HL-60/S4 treated with phorbol 12-myristate 13-acetate at 8.2 ng/mL for 4 days and 3 days (cell line): ENCODE data around the gene C1QTNF9.
"Not testable (repeated sequence)": the region's sequence is repeated elsewhere in the genome, so short reads cannot be mapped to it uniquely, and the experiment has no call there.

Experiments
- in situ Hi-C: fragments of 300-500 bp; cut with MboI; formaldehyde crosslinking; loops from 2 replicates; pipeline ENCODE4 v1.15.0; 2022; ENCODE audit warnings: low sequenced_read_pairs

Gene C1QTNF9

DNA sequence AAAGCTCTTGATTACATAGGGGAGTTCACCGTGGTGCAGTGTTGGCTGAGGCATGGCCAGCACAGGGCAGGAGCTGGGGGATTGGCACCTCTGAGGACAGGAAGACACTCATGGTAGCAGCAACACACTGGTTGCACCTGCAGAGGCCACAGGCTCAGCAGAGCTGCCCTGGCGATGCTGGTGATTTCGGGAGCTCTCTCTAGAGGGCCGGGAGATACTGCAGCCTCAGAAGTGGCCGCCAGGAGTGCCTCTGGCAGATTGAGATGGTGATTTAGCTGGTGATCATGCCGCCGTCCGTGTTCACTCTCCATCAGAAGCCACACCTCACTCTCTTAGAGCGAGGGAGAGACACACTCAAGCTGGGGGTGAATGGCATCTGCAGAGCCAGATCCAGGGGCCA is 49.9 kb downstream of the C1QTNF9 start:
- in situ Hi-C loops, result not testable (repeated sequence)

DNA sequence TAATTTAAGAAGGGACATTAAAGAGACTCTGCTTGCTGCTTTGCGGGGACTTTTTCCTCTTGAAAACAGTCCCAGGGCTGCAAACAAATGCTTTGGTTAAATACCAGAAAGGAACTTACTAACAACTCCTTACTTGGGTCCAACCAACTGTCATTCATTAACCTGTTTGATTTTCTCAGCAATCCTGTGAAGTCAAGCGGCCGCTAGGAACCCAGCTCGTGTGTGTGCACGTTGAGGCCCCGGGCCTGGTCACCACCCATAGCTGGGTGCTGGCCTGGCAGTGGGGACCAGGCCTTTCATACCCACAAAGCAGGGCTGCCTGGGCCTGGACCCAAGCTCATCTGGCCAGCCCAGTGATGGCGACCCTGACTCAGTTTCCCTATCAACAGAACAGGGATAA is 50.7 kb downstream of the C1QTNF9 start:
- in situ Hi-C loops, result no loop called here

DNA sequence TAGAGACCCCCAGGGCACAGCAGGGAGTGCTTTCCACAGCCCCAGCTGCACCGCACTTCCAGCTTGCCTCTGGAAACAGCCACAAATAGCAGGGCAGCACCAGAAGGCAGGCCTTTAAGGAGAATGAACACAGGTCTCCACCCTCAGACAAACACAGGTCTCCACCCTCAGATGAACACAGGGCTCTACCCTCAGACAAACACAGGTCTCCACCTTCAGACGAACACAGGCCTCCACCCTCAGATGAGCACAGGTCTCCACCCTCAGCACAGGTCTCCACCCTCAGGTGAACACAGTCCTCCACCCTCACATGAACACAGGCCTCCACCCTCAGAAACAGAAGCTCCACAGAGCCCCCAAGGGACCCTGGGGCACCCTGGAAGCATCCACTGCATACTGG is 51.7 kb downstream of the C1QTNF9 start:
- in situ Hi-C loops, result no loop called here

DNA sequence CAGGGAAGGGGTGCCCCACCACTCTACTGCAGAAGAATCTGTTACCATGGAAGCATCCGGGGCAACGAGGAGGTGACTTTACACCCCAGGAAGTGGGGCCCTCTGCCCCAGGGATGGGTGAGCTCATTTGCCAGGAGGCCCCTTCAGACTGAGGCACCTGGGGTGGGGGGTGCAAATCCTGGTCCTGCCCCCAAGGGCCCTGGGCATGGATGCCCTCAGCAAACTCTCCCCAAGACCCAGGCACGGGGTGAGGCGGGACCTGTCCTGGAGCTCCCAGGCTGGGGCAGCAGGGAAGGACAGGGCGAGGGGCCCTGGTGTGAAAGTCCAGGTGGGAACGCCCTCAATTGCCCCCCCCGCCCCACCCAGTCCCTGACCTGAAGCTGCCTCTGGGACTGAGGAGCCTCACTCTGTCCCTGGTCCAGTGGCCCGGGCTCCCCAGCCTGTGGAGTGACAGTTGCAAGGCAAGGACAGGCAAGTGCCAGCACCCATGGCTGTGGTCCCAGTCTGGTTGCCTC is 52.5 kb downstream of the C1QTNF9 start:
- in situ Hi-C loops, result no loop called here

DNA sequence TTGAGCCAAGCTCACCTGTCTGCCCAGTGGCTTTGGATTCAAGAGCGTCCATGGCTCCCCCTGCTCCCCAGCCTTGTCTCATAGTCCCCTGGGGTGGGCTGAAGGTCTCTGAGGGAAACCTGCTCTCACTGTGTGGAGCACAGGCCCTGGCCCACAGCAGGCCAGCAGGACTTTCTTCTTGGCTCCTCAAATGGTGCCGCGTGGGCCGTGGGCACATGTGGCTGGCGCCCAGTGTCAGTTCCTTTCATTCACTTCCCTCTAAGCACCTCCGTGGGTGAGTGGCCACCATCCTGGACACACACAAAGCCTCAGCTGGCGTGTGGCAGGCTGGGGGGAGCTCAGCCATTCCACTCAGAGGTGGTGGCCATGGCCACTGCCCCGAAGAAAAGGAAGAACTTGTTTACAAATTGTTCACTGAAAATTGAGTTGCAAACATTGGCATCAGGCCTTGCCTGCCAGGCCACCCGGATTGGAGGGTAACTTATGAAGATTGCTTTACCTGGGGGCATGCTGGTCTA is 53.1 kb downstream of the C1QTNF9 start:
- in situ Hi-C loops, result no loop called here

DNA sequence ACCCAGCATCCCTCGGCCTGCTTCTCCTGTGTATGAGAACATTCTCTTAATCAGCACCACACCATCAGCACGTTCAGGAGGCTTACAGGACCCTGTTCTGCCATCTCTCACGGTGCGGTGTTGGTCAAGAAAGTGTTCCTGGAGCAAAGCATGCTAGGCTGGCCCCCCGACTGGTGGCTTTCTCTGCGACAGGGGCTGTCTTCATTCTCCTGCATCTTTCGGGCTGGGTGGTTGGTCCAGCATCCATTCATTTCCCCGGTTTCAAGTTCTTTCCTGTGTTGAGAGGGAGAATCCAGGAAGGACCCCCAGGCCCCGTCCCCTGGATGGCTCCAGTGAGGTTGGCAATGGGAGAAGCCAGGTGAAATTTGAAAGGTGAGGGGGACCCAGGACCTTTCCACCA is 55.8 kb downstream of the C1QTNF9 start:
- in situ Hi-C loops, result no loop called here

DNA sequence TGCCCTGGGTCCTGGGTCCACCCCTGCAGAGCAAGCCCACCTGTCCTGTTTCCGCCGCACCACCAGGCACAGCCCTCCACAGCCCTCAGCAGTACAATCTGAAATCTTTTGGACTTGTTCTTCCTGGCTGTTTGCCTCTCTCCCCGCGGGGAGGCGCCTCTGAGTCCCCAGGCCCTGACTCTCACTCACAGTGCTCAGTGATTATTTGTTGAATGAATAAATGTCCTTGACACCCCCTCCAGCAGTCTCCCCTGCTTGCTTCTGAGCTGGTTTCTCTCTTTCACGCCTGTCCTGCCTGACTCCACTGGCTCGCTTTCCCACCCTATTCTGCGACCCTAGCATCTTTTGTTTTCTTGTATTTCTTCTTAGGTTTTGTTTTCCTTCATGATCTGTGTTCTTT is 56.9 kb downstream of the C1QTNF9 start:
- in situ Hi-C loops, result not testable (repeated sequence)

DNA sequence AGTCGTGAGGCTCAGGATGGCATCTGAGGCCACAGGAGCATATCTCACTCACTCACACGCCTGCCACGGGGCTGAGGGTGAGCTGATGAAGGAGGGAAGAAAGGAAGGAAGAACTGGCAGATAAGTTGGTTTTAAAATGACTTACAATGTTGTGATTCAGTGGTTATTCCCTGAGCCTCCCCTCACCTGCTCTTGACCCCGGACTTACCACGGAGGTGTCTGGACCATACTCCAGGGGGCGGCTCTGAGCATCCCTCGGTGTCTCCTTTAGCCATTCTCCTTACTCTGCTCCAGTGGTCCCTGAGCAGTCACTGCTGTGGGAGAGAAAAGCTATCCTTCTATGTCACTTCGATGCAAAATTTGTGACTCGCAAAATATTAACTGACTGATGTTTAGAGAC is 61.9 kb downstream of the C1QTNF9 start:
- in situ Hi-C loops, result not testable (repeated sequence)
